ENCODE measurements around the gene ALDH1B1.

Gene ALDH1B1

GRCh38 chr9:38406476-38407186 is 14.1 kb downstream of the ALDH1B1 start:
- DNase-seq (ENCODE audit: low read depth) = no peak
- no peak overlapping the region for H3K4me3 ChIP-seq (ENCODE audit: low read depth, low read length)
- TF ChIP-seq MYC (IDR thresholded peaks at IDR 0.05; ENCODE audit: low read depth, low read length) (no peak), MAX (IDR thresholded peaks at IDR 0.05; ENCODE audit: low read depth, low read length) (no peak), POLR2A (IDR thresholded peaks at IDR 0.05; ENCODE audit: extremely low read depth, insufficient read length) (no peak), CTCF (IDR thresholded peaks at IDR 0.05; ENCODE audit: low read depth, low read length) (no peak)

- no peak overlapping the region for H3K4me3 ChIP-seq (ENCODE audit: low read depth, low read length)
- DNase-seq (ENCODE audit: low read depth) = no peak
- TF ChIP-seq CTCF (IDR thresholded peaks at IDR 0.05; ENCODE audit: low read depth, low read length) (no peak), MAX (IDR thresholded peaks at IDR 0.05; ENCODE audit: low read depth, low read length) (no peak), POLR2A (IDR thresholded peaks at IDR 0.05; ENCODE audit: extremely low read depth, insufficient read length) (no peak), MYC (IDR thresholded peaks at IDR 0.05; ENCODE audit: low read depth, low read length) (no peak)
Observed at GRCh38 chr9:38408719-38409118, 16.2 kb downstream of the ALDH1B1 start.

GRCh38 chr9:38412751-38413150 is 20.2 kb downstream of the ALDH1B1 start:
- no peak for DNase-seq (ENCODE audit: low read depth)
- no peak for TF ChIP-seq MYC (IDR thresholded peaks at IDR 0.05; ENCODE audit: low read depth, low read length)
- no peak for TF ChIP-seq MAX (IDR thresholded peaks at IDR 0.05; ENCODE audit: low read depth, low read length)
- TF ChIP-seq POLR2A (IDR thresholded peaks at IDR 0.05; ENCODE audit: extremely low read depth, insufficient read length) = no peak
- TF ChIP-seq CTCF (IDR thresholded peaks at IDR 0.05; ENCODE audit: low read depth, low read length) = no peak
- H3K4me3 ChIP-seq (ENCODE audit: low read depth, low read length) = no peak overlapping the region

- H3K4me3 ChIP-seq (ENCODE audit: low read depth, low read length) = no peak overlapping the region
- DNase-seq (ENCODE audit: low read depth) = no peak
- TF ChIP-seq MAX (IDR thresholded peaks at IDR 0.05; ENCODE audit: low read depth, low read length) (no peak), MYC (IDR thresholded peaks at IDR 0.05; ENCODE audit: low read depth, low read length) (no peak), CTCF (IDR thresholded peaks at IDR 0.05; ENCODE audit: low read depth, low read length) (no peak), POLR2A (IDR thresholded peaks at IDR 0.05; ENCODE audit: extremely low read depth, insufficient read length) (no peak)
Observed at GRCh38 chr9:38413283-38413682, 20.8 kb downstream of the ALDH1B1 start.

GRCh38 chr9:38414040-38414723 is 21.7 kb downstream of the ALDH1B1 start:
- TF ChIP-seq MYC (IDR thresholded peaks at IDR 0.05; ENCODE audit: low read depth, low read length) (no peak), MAX (IDR thresholded peaks at IDR 0.05; ENCODE audit: low read depth, low read length) (no peak), POLR2A (IDR thresholded peaks at IDR 0.05; ENCODE audit: extremely low read depth, insufficient read length) (no peak), CTCF (IDR thresholded peaks at IDR 0.05; ENCODE audit: low read depth, low read length) (no peak)
- H3K4me3 ChIP-seq (ENCODE audit: low read depth, low read length) = no peak overlapping the region
- no peak for DNase-seq (ENCODE audit: low read depth)
